ENCODE measurements around the gene WDR5. TPM values are rescaled to one million over a fixed set of nuclear protein-coding genes. Genes with fewer than 3 reads are reported as not detected.

Gene WDR5
- total and polyA plus RNA-seq, 4 experiments from 2014 or later = 14.6 to 32.7 (median 23.4) TPM

- ChIA-PET CTCF (ENCODE audit: partially characterized antibody) (interaction anchor here (0.9 kb wide), 1 partner anchor 255 kb away, joined by 3 read pairs; no protein-coding TSS in a partner anchor), POLR2A (ENCODE audit: partially characterized antibody) (no interaction called here)
- Histone ChIP-seq H3K27me3 (ENCODE audit: insufficient read depth, low read length) (no peaks in the 10 kb centered on the region), H3K4me1 (ENCODE audit: insufficient read depth, low read length) (peaks cover 7% of the 10 kb centered on the region), H3K4me3 (ENCODE audit: low read length in 2 of 2) (no peak overlapping the region), H3K27ac (ENCODE audit: low read depth, low read length) (no peak overlapping the region), H3K36me3 (ENCODE audit: insufficient read depth, low read length) (no peaks in the 10 kb centered on the region), H3K9me3 (ENCODE audit: control insufficient read depth in 1 of 2, low read length in 2 of 2) (no peaks in the 10 kb centered on the region)
- peak overlapping the region in 1 of 7 donors; percentile 13 for H3K27ac Mint-ChIP-seq
- no peaks in the 10 kb centered on the region for H3K27me3 Mint-ChIP-seq
- intact Hi-C loops (cut with micrococcal nuclease) = no loop called here
- peaks cover 0 to 2% (median 0%) of the 10 kb centered on the region in 8 donors for H3K9me3 Mint-ChIP-seq
- H3K4me3 Mint-ChIP-seq = no peak overlapping the region
- peaks cover 12 to 31% (median 13%) of the 10 kb centered on the region in 4 donors for H3K4me1 Mint-ChIP-seq
- DNase-seq = no peak
- H3K36me3 Mint-ChIP-seq = no peaks in the 10 kb centered on the region
Measured at GRCh38 chr9:134189145-134189469, 53.2 kb downstream of the WDR5 start.

DNA sequence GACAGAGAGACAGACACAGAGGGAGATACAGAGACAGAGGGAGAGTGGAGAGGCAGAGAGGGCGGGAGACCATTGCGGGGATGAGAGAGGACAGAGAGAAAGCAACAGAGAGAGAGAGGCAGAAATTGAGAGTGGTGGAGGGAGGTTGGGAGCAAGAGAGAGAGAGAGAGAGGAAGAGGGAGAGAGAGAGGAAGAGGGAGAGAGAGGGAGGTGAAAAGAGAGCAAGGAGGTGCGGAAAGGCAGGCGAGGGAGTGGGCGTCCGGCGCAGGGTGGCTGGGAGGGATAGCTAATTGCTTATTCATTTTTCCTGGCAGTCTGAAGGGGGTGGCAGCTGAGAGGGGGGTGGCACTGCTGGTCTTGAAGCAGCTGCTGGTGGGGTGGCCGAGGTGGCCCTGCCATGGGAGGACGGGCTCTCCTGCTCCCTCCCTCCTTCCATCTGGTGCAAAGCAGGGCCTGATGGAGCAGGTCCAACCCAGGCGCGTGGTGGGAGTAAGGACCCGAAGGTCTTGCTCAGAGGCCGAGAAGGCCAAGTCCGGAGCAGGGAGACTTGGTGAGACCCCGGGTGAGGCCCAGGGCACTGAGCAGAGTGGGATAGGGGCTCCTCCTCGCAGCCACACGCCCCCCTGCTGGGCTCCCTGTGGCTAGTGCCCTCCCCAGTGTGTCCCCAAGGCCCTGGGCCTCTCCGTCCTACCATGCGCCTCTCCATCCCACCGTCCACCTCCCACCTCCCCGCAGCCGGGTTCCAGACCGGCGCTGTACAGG is 53.8 kb downstream of the WDR5 start:
- H3K36me3 ChIP-seq (ENCODE audit: insufficient read depth, low read length) = no peaks in the 10 kb centered on the region
- no peak for DNase-seq
- ChIA-PET CTCF (ENCODE audit: partially characterized antibody) (no interaction called here), POLR2A (ENCODE audit: partially characterized antibody) (no interaction called here)
- Mint-ChIP-seq H3K27ac (peak overlapping the region in 1 of 7 donors; percentile 52), H3K36me3 (no peaks in the 10 kb centered on the region), H3K4me1 (peaks cover 12 to 31% (median 13%) of the 10 kb centered on the region in 4 donors), H3K4me3 (peak overlapping the region in 1 of 8 donors; percentile 43), H3K27me3 (no peaks in the 10 kb centered on the region), H3K9me3 (peaks cover 0 to 2% (median 0%) of the 10 kb centered on the region in 8 donors)
- H3K4me3 ChIP-seq (ENCODE audit: low read length in 2 of 2) = no peak overlapping the region
- no peak overlapping the region for H3K27ac ChIP-seq (ENCODE audit: low read depth, low read length)
- intact Hi-C loops (cut with micrococcal nuclease) = no loop called here
- H3K4me1 ChIP-seq (ENCODE audit: insufficient read depth, low read length) = peaks cover 13% of the 10 kb centered on the region
- no peaks in the 10 kb centered on the region for H3K27me3 ChIP-seq (ENCODE audit: insufficient read depth, low read length)
- no peaks in the 10 kb centered on the region for H3K9me3 ChIP-seq (ENCODE audit: control insufficient read depth in 1 of 2, low read length in 2 of 2)

DNA sequence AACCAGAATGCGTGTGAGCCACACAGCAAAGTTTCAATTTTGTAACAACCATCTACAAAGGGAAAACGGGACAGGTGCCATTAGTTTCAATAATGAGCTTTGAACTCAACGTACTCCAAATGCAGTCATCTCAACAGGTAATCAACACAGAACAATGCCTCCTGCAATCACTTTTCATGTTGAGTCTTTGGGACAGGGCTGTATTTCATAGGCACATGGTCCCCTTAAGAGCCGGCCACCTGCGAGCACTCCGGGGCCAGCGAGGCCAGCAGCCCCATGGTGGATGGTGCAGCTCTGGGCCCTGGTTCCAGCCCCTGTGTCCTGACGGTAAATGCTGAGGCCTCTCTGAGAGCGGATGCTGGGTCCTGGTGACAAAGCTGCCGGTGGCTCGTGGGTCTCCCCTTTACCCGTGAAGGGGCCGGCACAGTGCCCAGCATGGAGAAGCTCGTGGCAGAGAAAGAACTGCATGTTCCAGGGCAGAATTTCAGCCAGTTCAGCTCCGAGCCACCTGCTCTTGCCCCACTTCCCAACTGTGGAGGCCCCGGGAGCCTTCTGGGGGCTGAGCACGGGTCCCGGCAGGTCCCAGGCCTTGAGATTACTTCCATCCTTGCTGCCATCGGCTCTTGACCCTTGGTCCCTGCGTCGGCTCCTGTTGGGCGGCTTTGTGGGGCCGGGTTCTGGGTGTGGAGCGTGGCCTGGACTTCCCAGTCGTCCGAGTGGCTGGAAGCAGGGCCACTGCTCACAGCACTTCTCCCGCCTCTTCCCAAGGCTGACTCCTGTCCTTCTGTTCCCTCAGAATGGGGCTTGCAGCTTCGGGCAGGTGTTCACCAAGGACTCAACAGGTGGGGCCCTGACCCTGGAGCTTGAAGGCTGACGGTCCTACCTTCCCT is 54.6 kb downstream of the WDR5 start:
- Histone ChIP-seq H3K27ac (ENCODE audit: low read depth, low read length) (no peak overlapping the region), H3K4me3 (ENCODE audit: low read length in 2 of 2) (no peak overlapping the region), H3K36me3 (ENCODE audit: insufficient read depth, low read length) (no peaks in the 10 kb centered on the region), H3K9me3 (ENCODE audit: control insufficient read depth in 1 of 2, low read length in 2 of 2) (no peaks in the 10 kb centered on the region), H3K27me3 (ENCODE audit: insufficient read depth, low read length) (no peaks in the 10 kb centered on the region), H3K4me1 (ENCODE audit: insufficient read depth, low read length) (peaks cover 19% of the 10 kb centered on the region)
- Mint-ChIP-seq H3K4me1 (peaks cover 12 to 33% (median 14%) of the 10 kb centered on the region in 4 donors), H3K4me3 (no peak overlapping the region), H3K27ac (no peak overlapping the region), H3K27me3 (no peaks in the 10 kb centered on the region), H3K36me3 (no peaks in the 10 kb centered on the region), H3K9me3 (peaks cover 0 to 2% (median 0%) of the 10 kb centered on the region in 8 donors)
- DNase-seq = no peak
- ChIA-PET POLR2A (ENCODE audit: partially characterized antibody) (interaction anchor here (0.9 to 1.1 kb wide), 2 partner anchors 10 to 201 kb away, joined by 4 to 5 read pairs; no protein-coding TSS in a partner anchor), CTCF (ENCODE audit: partially characterized antibody) (no interaction called here)
- intact Hi-C loops (cut with micrococcal nuclease) = no loop called here

DNA sequence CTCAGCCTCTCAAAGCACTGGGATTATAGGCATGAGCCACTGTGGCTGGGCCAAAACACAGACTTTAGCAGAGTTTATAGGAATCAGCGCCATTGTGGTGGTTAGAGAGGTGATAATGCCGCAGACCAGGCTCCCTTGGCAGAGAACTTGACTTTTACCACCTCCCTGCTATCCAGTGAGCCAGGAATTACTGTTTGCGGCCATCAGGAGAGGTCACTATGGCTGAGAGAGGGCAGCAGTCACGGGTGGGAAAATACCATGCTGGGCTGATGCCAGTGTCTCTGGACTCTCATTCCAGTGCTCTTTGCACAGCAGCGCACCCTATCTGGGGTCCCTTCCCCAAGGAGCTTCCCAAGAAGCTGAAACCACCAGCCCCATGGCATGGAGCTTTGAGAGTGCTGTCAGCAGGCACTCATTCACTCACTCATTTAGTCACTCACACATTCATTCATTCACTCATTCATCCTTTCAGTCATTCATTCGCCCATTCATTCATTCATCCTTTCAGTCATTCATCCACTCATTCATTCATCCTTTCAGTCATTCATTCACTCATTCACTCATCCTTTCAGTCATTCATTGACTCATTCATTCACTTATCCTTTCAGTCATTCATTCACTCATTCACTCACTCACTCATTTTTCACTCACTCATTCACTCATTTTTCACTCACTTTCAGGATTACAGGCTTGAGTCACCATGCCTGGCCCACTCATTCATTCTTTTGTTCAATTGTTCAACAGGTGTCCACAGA is 55.8 kb downstream of the WDR5 start:
- Mint-ChIP-seq H3K9me3 (peaks cover 0 to 2% (median 0%) of the 10 kb centered on the region in 8 donors), H3K36me3 (no peaks in the 10 kb centered on the region), H3K4me1 (peaks cover 10 to 28% (median 11%) of the 10 kb centered on the region in 4 donors), H3K27ac (peak overlapping the region in 3 of 7 donors; percentile 13 to 71 (median 68)), H3K4me3 (no peak overlapping the region), H3K27me3 (no peaks in the 10 kb centered on the region)
- no peak overlapping the region for H3K27ac ChIP-seq (ENCODE audit: low read depth, low read length)
- DNase-seq = no peak
- no peaks in the 10 kb centered on the region for H3K27me3 ChIP-seq (ENCODE audit: insufficient read depth, low read length)
- no peak overlapping the region for H3K4me3 ChIP-seq (ENCODE audit: low read length in 2 of 2)
- POLR2A ChIA-PET (ENCODE audit: partially characterized antibody) = no interaction called here
- H3K4me1 ChIP-seq (ENCODE audit: insufficient read depth, low read length) = peaks cover 24% of the 10 kb centered on the region
- CTCF ChIA-PET (ENCODE audit: partially characterized antibody) = no interaction called here
- no peaks in the 10 kb centered on the region for H3K9me3 ChIP-seq (ENCODE audit: control insufficient read depth in 1 of 2, low read length in 2 of 2)
- intact Hi-C loops (cut with micrococcal nuclease) = no loop called here
- H3K36me3 ChIP-seq (ENCODE audit: insufficient read depth, low read length) = no peaks in the 10 kb centered on the region

DNA sequence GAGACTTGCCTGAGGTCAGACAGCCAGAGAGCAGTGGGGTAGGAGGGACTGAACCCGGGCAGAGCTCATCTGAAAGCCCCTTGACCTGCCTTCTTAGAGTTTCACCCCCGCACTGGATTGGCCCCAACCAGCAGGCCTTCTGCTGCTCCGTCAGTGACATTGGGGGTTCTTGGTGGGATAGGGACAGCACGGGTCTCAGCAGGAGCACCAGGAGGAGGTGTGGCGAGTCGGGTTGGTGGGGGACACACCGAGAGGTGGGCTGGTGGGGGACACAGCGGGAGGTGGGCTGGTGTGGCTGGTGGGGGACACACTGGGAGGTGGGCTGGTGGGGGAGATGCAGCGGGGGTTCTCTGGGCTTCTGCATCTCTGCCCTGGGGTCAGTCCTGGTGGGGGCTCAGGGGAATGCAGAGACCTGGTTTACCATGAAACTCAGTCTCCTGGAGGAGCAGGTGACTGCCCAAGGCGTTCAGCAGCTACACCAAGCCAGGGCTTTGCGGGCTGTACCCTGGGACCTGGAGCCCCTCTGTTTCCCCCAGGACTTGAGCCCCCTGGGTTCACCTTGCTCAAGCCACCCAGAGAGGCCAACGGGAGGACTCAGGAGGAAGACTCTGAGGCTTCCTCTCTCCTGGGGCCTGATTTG is 56.5 kb downstream of the WDR5 start:
- intact Hi-C loops (cut with micrococcal nuclease) = no loop called here
- Histone ChIP-seq H3K27me3 (ENCODE audit: insufficient read depth, low read length) (no peaks in the 10 kb centered on the region), H3K36me3 (ENCODE audit: insufficient read depth, low read length) (no peaks in the 10 kb centered on the region), H3K4me1 (ENCODE audit: insufficient read depth, low read length) (peaks cover 24% of the 10 kb centered on the region), H3K27ac (ENCODE audit: low read depth, low read length) (no peak overlapping the region), H3K4me3 (ENCODE audit: low read length in 2 of 2) (no peak overlapping the region), H3K9me3 (ENCODE audit: control insufficient read depth in 1 of 2, low read length in 2 of 2) (no peaks in the 10 kb centered on the region)
- no peak for DNase-seq
- Mint-ChIP-seq H3K4me1 (peaks cover 13 to 26% (median 15%) of the 10 kb centered on the region in 4 donors), H3K27me3 (no peaks in the 10 kb centered on the region), H3K27ac (no peak overlapping the region), H3K9me3 (peaks cover 0 to 2% (median 0%) of the 10 kb centered on the region in 8 donors), H3K4me3 (no peak overlapping the region), H3K36me3 (no peaks in the 10 kb centered on the region)
- ChIA-PET CTCF (ENCODE audit: partially characterized antibody) (no interaction called here), POLR2A (ENCODE audit: partially characterized antibody) (no interaction called here)

DNA sequence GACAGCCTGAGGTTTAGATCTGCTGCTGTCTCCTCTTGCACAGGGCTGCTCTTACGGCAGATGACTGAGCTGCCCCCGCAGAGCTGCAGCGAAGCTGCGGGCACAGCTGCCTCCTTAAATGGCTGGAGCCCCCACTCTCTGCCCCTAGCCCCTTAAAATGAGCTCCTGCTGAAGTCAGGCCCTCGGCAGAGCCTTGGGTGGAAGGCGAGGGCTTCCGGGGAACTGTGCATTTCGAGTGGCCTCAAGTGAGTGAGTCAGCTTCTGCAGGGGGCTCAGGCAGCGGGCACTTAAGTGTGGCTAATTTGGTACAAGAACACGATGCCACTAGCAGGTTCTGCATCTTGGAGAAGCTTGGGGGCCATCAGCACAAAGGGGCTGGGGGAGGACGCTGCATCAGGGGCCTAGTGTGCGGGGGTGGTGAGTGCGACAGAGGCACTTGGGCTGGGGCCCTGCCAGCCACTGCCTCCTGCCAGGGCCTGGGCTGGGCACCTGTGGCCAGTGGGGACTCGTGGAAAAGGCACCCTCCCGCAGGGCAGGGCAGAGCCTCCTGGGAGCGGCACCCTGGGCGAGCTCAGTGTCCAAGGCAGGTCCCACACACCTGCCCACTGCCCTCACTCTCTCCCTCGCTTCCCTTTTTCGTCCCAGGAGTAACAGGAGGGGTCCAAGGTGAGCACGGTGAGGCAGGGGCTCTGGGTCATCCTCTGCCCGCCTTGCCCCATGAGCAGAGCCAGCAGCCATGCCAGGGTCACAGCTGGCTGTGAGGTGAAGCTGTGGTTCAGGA is 57.3 kb downstream of the WDR5 start:
- Histone ChIP-seq H3K36me3 (ENCODE audit: insufficient read depth, low read length) (no peaks in the 10 kb centered on the region), H3K4me1 (ENCODE audit: insufficient read depth, low read length) (peaks cover 24% of the 10 kb centered on the region), H3K27ac (ENCODE audit: low read depth, low read length) (no peak overlapping the region), H3K27me3 (ENCODE audit: insufficient read depth, low read length) (no peaks in the 10 kb centered on the region), H3K9me3 (ENCODE audit: control insufficient read depth in 1 of 2, low read length in 2 of 2) (no peaks in the 10 kb centered on the region), H3K4me3 (ENCODE audit: low read length in 2 of 2) (no peak overlapping the region)
- Mint-ChIP-seq H3K27me3 (no peaks in the 10 kb centered on the region), H3K27ac (no peak overlapping the region), H3K9me3 (peaks cover 0 to 3% (median 0%) of the 10 kb centered on the region in 8 donors), H3K36me3 (no peaks in the 10 kb centered on the region), H3K4me1 (peaks cover 16 to 33% (median 19%) of the 10 kb centered on the region in 4 donors), H3K4me3 (no peak overlapping the region)
- POLR2A ChIA-PET (ENCODE audit: partially characterized antibody) = interaction anchor here (1.2 kb wide), 1 partner anchor 29 kb away, joined by 6 read pairs; the partner anchor contains the start of gene RNU6ATAC
- DNase-seq = no peak
- intact Hi-C loops (cut with micrococcal nuclease) = no loop called here
- CTCF ChIA-PET (ENCODE audit: partially characterized antibody) = no interaction called here
